ENCODE data around the gene HPS1. TPM values are rescaled to one million over a fixed set of nuclear protein-coding genes. Genes with fewer than 3 reads are reported as not detected.

HPS1 gene
- total and polyA plus RNA-seq, 2 of the 8 experiments (the other 6 are each of a cell fraction or from before 2014, with no cell fraction given), result 38.7 to 61.7 TPM

- TF ChIP-seq CTCF (IDR thresholded peaks at IDR 0.05; ENCODE audit: control extremely low read depth in 1 of 3, insufficient read depth in 1 of 3, low read depth in 1 of 3, low read length in 3 of 3), result no peak
- TF ChIP-seq RAD21 (IDR thresholded peaks at IDR 0.05 in 1 of 2, conservative IDR thresholded peaks at IDR 0.05 in 1 of 2; ENCODE audit: low read depth in 2 of 2, low read length in 2 of 2), result no peak
- no peak for TF ChIP-seq SP2 (IDR thresholded peaks at IDR 0.05; ENCODE audit: low read length)
- no peak for TF ChIP-seq NRF1 (IDR thresholded peaks at IDR 0.05; ENCODE audit: low read depth, low read length)
- no peak for TF ChIP-seq GTF2F1 (IDR thresholded peaks at IDR 0.05; ENCODE audit: borderline replicate concordance, low read depth, low read length)
- no peak for TF ChIP-seq NANOG (IDR thresholded peaks at IDR 0.05; ENCODE audit: insufficient read depth, low read depth, low read length, poor library complexity, severe bottlenecking)
- no peak for TF ChIP-seq SRF (IDR thresholded peaks at IDR 0.05; ENCODE audit: low read depth, low read length)
- TF ChIP-seq BCL11A (IDR thresholded peaks at IDR 0.05; ENCODE audit: low read depth in 2 of 2, low read length in 2 of 2), result no peak
Observed at GRCh38 chr10:98429320-98430072, 17.2 kb downstream of the HPS1 start (continued).

Measured in H1 (cell line).